ENCODE data around the gene SLC4A7. TPM values are rescaled to one million over a fixed set of nuclear protein-coding genes. Genes with fewer than 3 reads are reported as not detected.

The SLC4A7 gene
- total and polyA plus RNA-seq, 2 experiments from 2014 or later, result 8.0 to 54.8 TPM

DNA sequence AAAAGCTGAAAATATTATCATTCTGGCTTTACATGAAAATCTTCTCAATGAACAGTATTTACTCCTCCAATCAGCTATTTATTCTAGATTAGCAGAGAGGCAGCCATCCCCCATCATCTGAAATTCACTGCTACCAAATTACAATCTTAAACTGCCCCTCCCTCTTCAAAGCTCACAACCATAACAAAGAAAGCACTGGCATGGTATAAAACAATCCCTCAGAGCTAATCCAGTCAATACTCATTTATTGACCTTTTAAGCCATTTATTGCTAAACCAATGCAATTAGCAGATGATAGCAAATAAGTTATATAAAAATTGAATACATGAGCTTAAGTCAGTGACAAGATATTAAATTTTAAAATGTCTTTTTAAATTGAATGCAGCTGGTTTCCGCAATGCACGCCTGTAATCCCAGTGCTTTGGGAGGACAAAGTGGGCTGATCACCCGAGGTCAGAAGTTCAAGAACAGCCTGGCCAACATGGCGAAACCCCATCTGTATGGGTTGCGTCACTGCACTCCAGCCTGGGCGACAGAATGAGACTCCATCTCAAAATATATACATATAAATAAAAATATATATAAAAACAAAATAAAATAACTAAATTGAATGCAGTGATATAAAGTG, 12.1 kb downstream of the SLC4A7 start:
- Histone ChIP-seq H3K9me3 (ENCODE audit: low read depth) (no peaks in the 10 kb centered on the region), H3K4me3 (no peak overlapping the region), H3K36me3 (no peaks in the 10 kb centered on the region), H3K4me1 (ENCODE audit: low read depth) (no peaks in the 10 kb centered on the region), H3K27ac (no peak overlapping the region), H3K27me3 (no peaks in the 10 kb centered on the region)
- DNase-seq (ENCODE audit: low read depth in 1 of 2, low spot score in 1 of 2), result no peak
- TF ChIP-seq, protein P1, sequence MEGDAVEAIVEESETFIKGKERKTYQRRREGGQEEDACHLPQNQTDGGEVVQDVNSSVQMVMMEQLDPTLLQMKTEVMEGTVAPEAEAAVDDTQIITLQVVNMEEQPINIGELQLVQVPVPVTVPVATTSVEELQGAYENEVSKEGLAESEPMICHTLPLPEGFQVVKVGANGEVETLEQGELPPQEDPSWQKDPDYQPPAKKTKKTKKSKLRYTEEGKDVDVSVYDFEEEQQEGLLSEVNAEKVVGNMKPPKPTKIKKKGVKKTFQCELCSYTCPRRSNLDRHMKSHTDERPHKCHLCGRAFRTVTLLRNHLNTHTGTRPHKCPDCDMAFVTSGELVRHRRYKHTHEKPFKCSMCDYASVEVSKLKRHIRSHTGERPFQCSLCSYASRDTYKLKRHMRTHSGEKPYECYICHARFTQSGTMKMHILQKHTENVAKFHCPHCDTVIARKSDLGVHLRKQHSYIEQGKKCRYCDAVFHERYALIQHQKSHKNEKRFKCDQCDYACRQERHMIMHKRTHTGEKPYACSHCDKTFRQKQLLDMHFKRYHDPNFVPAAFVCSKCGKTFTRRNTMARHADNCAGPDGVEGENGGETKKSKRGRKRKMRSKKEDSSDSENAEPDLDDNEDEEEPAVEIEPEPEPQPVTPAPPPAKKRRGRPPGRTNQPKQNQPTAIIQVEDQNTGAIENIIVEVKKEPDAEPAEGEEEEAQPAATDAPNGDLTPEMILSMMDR (IDR thresholded peaks at IDR 0.05; ENCODE audit: low read depth, low read length), result no peak

DNA sequence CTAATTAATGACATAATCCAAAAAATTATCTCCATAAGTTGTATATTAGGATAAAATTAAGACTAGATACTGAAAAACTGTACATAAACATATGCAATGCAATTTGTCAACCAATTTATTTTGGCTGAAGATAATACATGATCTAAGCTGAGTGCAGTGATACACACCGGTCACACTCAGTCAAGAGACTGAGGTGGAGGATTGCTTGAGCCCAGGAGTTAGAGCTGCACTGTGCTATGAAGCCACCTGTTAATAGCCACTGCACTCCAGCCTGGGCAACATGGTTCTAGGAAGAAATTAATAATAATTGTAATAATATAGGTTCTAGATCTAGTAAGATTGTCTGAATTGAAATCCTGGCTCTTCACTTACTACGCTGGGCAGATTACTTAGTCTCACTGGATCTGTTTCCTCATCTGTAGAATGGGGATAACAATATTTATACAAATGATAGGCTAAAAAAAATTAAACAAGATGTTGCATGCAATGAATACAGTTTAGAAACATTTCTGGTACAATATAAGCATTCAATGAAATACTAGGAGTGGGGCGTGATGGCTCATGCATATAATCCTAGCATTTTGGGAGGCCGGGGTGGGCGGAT, 15.8 kb downstream of the SLC4A7 start:
- TF ChIP-seq, protein P1 (IDR thresholded peaks at IDR 0.05; ENCODE audit: low read depth, low read length), result no peak
- no peaks in the 10 kb centered on the region for H3K27me3 ChIP-seq
- no peak overlapping the region for H3K27ac ChIP-seq
- no peaks in the 10 kb centered on the region for H3K9me3 ChIP-seq (ENCODE audit: low read depth)
- no peaks in the 10 kb centered on the region for H3K36me3 ChIP-seq
- H3K4me1 ChIP-seq (ENCODE audit: low read depth), result no peaks in the 10 kb centered on the region
- no peak overlapping the region for H3K4me3 ChIP-seq
- no peak for DNase-seq (ENCODE audit: low read depth in 1 of 2, low spot score in 1 of 2)

DNA sequence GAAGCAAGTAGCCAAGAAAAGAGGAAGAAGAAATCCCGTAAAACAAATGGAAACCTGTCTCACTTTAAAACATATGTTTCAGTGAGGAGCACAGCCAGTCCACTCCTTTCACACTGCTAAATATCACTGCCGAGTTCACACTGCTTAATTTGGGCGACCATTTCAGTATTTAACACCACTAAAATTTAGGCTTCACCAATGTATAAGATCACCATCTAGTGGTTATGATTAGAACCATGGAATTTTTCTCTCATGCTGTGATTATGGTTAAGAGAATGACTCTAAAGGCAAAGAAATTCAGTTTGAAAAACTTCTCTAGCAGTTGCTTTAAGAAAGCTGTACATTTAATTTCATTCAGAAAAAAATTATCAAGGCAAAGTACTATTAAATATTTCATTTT, 16.6 kb downstream of the SLC4A7 start:
- Histone ChIP-seq H3K27ac (no peak overlapping the region), H3K27me3 (no peaks in the 10 kb centered on the region), H3K9me3 (ENCODE audit: low read depth) (no peaks in the 10 kb centered on the region), H3K4me3 (no peak overlapping the region), H3K4me1 (ENCODE audit: low read depth) (no peaks in the 10 kb centered on the region), H3K36me3 (no peaks in the 10 kb centered on the region)
- TF ChIP-seq, protein P1 (IDR thresholded peaks at IDR 0.05; ENCODE audit: low read depth, low read length), result peak; percentile 59
- DNase-seq (ENCODE audit: low read depth in 1 of 2, low spot score in 1 of 2), result peak; percentile 2 to 74

DNA sequence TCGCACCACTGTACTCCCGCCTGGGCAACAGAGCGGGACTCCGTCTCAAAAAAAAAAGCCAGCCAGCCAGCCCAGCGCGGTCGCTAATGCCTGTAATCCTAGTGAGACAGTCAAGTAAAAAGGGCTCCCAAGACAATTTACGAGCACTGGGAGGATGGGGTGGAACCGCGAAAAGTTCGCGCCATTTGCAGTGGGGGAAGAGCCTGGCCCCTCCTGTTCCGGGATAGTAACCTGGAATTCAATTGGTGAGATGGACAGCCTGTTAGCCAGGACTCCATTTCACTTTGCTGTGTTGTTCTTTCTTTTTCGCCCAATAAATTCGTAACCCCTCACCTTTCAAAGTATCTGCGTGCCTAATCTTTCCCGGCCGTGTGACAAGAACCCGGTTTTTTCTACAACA, 19.5 kb downstream of the SLC4A7 start:
- DNase-seq (ENCODE audit: low read depth in 1 of 2, low spot score in 1 of 2), result no peak
- no peak overlapping the region for H3K4me3 ChIP-seq
- TF ChIP-seq, protein P1 (IDR thresholded peaks at IDR 0.05; ENCODE audit: low read depth, low read length), result no peak
- H3K36me3 ChIP-seq, result no peaks in the 10 kb centered on the region
- H3K4me1 ChIP-seq (ENCODE audit: low read depth), result no peaks in the 10 kb centered on the region
- H3K27me3 ChIP-seq, result no peaks in the 10 kb centered on the region
- no peak overlapping the region for H3K27ac ChIP-seq
- no peaks in the 10 kb centered on the region for H3K9me3 ChIP-seq (ENCODE audit: low read depth)

DNA sequence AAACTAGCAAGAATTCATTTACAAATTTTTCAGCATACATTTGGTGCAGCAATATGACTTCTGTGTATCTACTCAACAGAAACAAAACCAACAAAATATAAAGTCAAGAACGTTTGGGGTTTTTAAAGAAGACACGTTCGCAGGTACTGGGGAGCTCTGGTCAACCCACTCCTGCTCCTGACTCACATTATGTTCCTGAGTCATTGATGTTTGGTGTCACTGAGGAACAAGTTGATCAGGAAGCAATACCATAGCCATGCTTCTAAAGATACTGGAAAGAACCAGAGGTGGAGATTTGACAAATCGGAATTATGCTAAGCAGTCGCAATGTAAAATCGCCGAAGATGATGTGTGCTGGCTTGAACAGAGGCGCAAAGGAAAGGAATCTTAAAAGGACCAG, 22.0 kb downstream of the SLC4A7 start:
- H3K4me1 ChIP-seq (ENCODE audit: low read depth), result no peaks in the 10 kb centered on the region
- H3K9me3 ChIP-seq (ENCODE audit: low read depth), result no peaks in the 10 kb centered on the region
- H3K4me3 ChIP-seq, result no peak overlapping the region
- TF ChIP-seq, protein P1 (IDR thresholded peaks at IDR 0.05; ENCODE audit: low read depth, low read length), result no peak
- H3K27me3 ChIP-seq, result no peaks in the 10 kb centered on the region
- no peaks in the 10 kb centered on the region for H3K36me3 ChIP-seq
- no peak overlapping the region for H3K27ac ChIP-seq
- no peak for DNase-seq (ENCODE audit: low read depth in 1 of 2, low spot score in 1 of 2)

Data from cardiac muscle cell (in vitro differentiated cells and primary cell).